HL-60 (cell line): Measurements from ENCODE around the gene OTOP3.
"Not testable (repeated sequence)": the region's sequence is repeated elsewhere in the genome, so short reads cannot be mapped to it uniquely, and the experiment has no call there.

ENCODE experiments used
- DNase-seq, 2 experiments: peaks; one replicate each; pipeline ENCODE4 v3.0.0-alpha.2; 2010 to 2020; ENCODE audit warnings: low read depth in 1 of 2, low spot score in 1 of 2
- H3K27ac ChIP-seq: fragments of 250-450 bp; sonication (Bioruptor Pico); replicated peaks from 2 replicates; pipeline ENCODE4 v1.5.1; 2020; ENCODE audit warnings: mild to moderate bottlenecking, moderate library complexity
- H3K27me3 ChIP-seq: fragments of 250-450 bp; sonication (Bioruptor Pico); 2 replicates; pipeline ENCODE4 v1.5.1; 2021; ENCODE audit warnings: mild to moderate bottlenecking, moderate library complexity; ENCODE audit not compliant: insufficient read depth, poor library complexity, severe bottlenecking
- H3K4me3 ChIP-seq: replicated peaks from 2 replicates; pipeline ENCODE4 v1.5.1; 2011; ENCODE audit warnings: mild to moderate bottlenecking, control low read depth, low read length; ENCODE audit not compliant: insufficient read depth
- GABPA ChIP-seq: IDR thresholded peaks from 2 replicates; pipeline ENCODE4 v1.6.1; 2012; ENCODE audit warnings: low read depth
- POLR2AphosphoS5 ChIP-seq: IDR thresholded peaks from 2 replicates; pipeline ENCODE4 v1.6.1; 2012; ENCODE audit warnings: low read depth
- SPI1 ChIP-seq: IDR thresholded peaks from 2 replicates; pipeline ENCODE4 v1.6.1; 2012; ENCODE audit warnings: low read depth, mild to moderate bottlenecking, borderline replicate concordance
- TF ChIP-seq, protein P1 (sequence below): IDR thresholded peaks from one replicate; pipeline ENCODE4 v1.5.1; 2011; ENCODE audit warnings: low read length, control low read depth, inconsistent platforms; ENCODE audit not compliant: insufficient read depth
- TF ChIP-seq, protein P2 (sequence below): IDR thresholded peaks from 2 replicates; pipeline ENCODE4 v1.6.1; 2012; ENCODE audit warnings: low read depth; ENCODE audit not compliant: insufficient replicate concordance

The OTOP3 gene

DNA sequence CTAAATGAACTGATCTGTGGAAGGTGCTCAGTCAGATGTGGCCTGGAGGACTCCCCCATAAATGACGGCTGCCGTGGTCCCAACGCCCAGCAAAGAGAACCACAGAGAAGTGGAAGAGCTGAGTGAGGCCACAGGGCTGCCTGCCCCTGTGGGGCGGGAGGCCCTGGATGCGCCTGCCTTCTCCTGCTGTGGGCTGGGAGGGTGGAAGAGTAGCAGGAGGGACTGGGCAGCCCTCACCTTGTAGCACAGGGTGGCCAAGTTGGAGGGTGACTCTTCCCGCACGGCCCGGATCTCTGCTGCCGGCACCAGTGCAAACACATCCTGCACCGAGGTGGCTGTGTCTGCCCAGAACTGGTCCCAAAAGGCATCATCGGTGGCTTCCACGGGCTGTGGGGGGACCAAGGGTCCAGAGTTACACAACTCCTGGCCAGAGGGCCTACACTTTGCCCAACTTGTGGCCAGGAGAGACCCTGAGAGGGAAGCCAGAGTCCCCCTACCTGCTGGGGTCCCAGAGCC, 28.6 kb downstream of the OTOP3 start:
- TF ChIP-seq, protein P1, sequence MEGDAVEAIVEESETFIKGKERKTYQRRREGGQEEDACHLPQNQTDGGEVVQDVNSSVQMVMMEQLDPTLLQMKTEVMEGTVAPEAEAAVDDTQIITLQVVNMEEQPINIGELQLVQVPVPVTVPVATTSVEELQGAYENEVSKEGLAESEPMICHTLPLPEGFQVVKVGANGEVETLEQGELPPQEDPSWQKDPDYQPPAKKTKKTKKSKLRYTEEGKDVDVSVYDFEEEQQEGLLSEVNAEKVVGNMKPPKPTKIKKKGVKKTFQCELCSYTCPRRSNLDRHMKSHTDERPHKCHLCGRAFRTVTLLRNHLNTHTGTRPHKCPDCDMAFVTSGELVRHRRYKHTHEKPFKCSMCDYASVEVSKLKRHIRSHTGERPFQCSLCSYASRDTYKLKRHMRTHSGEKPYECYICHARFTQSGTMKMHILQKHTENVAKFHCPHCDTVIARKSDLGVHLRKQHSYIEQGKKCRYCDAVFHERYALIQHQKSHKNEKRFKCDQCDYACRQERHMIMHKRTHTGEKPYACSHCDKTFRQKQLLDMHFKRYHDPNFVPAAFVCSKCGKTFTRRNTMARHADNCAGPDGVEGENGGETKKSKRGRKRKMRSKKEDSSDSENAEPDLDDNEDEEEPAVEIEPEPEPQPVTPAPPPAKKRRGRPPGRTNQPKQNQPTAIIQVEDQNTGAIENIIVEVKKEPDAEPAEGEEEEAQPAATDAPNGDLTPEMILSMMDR = no peak
- TF ChIP-seq SPI1 (no peak), GABPA (no peak), POLR2AphosphoS5 (no peak)
- TF ChIP-seq, protein P2, sequence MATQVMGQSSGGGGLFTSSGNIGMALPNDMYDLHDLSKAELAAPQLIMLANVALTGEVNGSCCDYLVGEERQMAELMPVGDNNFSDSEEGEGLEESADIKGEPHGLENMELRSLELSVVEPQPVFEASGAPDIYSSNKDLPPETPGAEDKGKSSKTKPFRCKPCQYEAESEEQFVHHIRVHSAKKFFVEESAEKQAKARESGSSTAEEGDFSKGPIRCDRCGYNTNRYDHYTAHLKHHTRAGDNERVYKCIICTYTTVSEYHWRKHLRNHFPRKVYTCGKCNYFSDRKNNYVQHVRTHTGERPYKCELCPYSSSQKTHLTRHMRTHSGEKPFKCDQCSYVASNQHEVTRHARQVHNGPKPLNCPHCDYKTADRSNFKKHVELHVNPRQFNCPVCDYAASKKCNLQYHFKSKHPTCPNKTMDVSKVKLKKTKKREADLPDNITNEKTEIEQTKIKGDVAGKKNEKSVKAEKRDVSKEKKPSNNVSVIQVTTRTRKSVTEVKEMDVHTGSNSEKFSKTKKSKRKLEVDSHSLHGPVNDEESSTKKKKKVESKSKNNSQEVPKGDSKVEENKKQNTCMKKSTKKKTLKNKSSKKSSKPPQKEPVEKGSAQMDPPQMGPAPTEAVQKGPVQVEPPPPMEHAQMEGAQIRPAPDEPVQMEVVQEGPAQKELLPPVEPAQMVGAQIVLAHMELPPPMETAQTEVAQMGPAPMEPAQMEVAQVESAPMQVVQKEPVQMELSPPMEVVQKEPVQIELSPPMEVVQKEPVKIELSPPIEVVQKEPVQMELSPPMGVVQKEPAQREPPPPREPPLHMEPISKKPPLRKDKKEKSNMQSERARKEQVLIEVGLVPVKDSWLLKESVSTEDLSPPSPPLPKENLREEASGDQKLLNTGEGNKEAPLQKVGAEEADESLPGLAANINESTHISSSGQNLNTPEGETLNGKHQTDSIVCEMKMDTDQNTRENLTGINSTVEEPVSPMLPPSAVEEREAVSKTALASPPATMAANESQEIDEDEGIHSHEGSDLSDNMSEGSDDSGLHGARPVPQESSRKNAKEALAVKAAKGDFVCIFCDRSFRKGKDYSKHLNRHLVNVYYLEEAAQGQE = no peak
- no peak for DNase-seq
- Histone ChIP-seq H3K27ac (no peak overlapping the region), H3K4me3 (no peak overlapping the region), H3K27me3 (no peaks in the 10 kb centered on the region)

DNA sequence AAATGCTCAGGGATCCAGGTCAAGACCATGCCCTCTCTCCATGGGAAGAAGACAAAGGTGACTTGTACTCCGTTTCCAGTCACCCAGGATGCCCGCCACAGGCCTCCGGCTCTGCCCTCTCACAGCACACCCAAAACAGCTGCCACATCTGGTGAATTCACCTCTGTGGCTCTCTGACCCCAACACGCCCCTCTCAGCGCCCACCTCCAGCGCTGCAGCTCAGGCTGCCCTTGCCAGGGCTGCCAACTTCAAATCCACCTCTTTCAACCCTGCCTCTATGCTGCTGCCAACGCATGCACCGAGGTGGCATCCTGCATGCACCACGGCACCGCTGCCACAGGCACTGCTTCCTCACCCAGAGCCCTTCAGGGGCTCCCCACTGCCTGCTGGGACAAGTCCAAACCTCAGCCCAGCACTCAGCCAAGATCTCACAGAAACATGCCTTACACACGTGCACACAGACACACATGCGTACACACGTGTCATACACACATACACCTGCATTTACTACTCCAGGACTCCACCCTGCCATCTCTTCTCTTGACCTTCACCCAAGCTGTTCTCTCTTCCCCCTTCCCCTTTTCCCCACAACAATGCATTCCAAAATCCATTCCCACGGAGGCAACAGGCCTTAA, 29.4 kb downstream of the OTOP3 start:
- no peak overlapping the region for H3K27ac ChIP-seq
- no peaks in the 10 kb centered on the region for H3K27me3 ChIP-seq
- TF ChIP-seq POLR2AphosphoS5 (no peak), SPI1 (no peak), GABPA (no peak)
- TF ChIP-seq, protein P2 = no peak
- TF ChIP-seq, protein P1 = no peak
- no peak overlapping the region for H3K4me3 ChIP-seq
- DNase-seq = no peak

DNA sequence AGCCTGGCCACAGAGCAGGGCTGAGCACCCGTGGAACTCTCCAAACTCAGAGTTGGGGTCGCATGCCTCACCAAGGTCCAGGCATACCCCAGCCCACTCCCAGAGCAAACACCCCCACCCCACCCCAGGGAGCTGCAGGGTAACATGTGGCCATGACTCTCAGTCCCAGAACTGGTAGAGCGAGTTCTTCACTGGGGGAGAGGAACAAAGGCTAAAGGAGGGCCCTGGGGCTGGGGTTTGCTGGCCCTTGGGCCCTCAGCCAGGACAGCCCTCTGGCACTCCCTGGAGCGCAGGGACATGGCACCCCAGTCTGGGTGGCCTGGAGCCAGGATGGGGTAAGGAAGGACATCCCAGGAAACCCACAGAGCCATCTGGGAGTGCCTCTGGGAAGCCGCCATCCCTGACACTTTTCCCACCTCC, 32.7 kb downstream of the OTOP3 start:
- DNase-seq = no peak
- Histone ChIP-seq H3K27ac (no peak overlapping the region), H3K4me3 (no peak overlapping the region), H3K27me3 (peaks cover 21% of the 10 kb centered on the region)
- TF ChIP-seq, protein P1 = no peak
- TF ChIP-seq GABPA (no peak), POLR2AphosphoS5 (no peak), SPI1 (no peak)
- TF ChIP-seq, protein P2 = no peak

DNA sequence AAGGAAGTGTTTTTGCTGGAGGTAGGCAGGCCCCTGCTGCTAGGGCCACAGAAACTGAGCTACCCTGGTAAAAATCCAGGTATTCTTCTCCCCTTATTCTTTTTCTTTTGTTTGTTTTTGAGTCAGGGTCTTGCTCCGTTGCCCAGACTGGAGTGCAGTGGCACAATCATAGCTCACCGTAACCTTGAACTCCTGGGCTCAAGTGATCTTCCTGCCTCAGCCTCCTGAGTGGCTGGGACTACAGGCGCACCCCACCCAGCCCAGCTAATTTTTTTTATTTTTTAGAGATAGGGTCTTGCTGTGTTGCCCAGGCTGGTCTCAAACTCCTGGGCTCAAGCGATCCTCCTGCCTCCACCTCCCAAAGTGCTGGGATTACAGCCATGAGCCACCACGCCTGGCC, 33.8 kb downstream of the OTOP3 start:
- H3K27ac ChIP-seq, H3K4me3 ChIP-seq, DNase-seq: not testable (repeated sequence)
- peaks cover 25% of the 10 kb centered on the region for H3K27me3 ChIP-seq
